GM13977 (cell line): ENCODE measurements around the gene WASF3.
A peak's percentile ranks its signal among the peaks of the same experiment; 100 is the strongest.

ENCODE experiments used
- DNase-seq: peaks from one replicate; pipeline ENCODE4 v3.0.0; 2012; ENCODE audit warnings: low spot score
- in situ Hi-C: fragments of 300-500 bp; cut with MboI; formaldehyde crosslinking; loops from one replicate; pipeline ENCODE4 v1.12.0; 2022; ENCODE audit warnings: low sequenced_read_pairs, low pct_unique_long_range_greater_than_20kb, mixed read lengths, inconsistent platforms; ENCODE audit not compliant: unreplicated experiment
- TF ChIP-seq, protein P1 (sequence below): IDR thresholded peaks from 2 replicates; pipeline ENCODE4 v1.5.1; 2012; ENCODE audit warnings: mild to moderate bottlenecking, control low read depth; ENCODE audit not compliant: insufficient read depth; ENCODE audit errors: extremely low read depth, missing control alignments

The WASF3 gene

DNA sequence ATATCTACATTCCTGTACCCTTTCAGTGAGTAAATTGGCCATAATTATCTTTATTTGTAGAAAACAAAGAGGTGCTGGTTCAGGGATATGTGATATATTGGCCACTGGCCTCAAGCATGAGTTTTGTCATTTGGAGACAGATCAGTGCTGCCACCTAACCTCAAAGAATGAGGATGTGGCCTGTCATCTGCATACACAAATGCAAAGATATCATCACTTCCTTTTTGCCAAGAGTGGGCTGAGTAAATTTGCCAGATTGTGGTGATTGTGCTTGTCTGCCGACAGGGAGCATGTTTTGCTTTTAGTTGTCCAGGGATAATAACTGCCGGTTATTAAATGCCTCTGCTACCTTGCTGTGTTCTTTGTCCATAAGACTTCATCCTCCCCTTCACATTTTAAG, 44.2 kb downstream of the WASF3 start:
- in situ Hi-C loops: no loop called here
- DNase-seq: peak; percentile 25

DNA sequence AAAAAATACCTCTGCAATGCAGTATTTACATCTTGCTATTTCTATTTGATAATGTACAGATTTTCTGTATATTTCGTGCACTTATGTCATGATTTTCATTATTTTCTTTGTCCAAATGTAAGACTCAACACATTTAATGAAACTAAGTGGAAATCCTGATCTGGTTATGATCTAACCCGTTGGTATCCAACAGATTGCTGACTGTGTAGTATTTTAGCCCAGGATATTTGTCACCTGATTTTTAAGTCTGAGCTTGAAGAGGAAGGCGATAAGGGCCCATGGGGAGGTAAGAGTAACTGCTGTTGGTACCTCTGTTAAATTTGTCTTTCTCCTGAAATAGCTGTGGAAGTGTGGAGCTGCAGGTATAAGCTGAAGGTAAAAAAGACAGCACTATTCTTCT, 45.3 kb downstream of the WASF3 start:
- in situ Hi-C loops: no loop called here
- DNase-seq: no peak
- TF ChIP-seq, protein P1, sequence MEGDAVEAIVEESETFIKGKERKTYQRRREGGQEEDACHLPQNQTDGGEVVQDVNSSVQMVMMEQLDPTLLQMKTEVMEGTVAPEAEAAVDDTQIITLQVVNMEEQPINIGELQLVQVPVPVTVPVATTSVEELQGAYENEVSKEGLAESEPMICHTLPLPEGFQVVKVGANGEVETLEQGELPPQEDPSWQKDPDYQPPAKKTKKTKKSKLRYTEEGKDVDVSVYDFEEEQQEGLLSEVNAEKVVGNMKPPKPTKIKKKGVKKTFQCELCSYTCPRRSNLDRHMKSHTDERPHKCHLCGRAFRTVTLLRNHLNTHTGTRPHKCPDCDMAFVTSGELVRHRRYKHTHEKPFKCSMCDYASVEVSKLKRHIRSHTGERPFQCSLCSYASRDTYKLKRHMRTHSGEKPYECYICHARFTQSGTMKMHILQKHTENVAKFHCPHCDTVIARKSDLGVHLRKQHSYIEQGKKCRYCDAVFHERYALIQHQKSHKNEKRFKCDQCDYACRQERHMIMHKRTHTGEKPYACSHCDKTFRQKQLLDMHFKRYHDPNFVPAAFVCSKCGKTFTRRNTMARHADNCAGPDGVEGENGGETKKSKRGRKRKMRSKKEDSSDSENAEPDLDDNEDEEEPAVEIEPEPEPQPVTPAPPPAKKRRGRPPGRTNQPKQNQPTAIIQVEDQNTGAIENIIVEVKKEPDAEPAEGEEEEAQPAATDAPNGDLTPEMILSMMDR: no peak

More for the DNA sequence above, 44.2 kb downstream of the WASF3 start:
- TF ChIP-seq, protein P1: peak; percentile 10

DNA sequence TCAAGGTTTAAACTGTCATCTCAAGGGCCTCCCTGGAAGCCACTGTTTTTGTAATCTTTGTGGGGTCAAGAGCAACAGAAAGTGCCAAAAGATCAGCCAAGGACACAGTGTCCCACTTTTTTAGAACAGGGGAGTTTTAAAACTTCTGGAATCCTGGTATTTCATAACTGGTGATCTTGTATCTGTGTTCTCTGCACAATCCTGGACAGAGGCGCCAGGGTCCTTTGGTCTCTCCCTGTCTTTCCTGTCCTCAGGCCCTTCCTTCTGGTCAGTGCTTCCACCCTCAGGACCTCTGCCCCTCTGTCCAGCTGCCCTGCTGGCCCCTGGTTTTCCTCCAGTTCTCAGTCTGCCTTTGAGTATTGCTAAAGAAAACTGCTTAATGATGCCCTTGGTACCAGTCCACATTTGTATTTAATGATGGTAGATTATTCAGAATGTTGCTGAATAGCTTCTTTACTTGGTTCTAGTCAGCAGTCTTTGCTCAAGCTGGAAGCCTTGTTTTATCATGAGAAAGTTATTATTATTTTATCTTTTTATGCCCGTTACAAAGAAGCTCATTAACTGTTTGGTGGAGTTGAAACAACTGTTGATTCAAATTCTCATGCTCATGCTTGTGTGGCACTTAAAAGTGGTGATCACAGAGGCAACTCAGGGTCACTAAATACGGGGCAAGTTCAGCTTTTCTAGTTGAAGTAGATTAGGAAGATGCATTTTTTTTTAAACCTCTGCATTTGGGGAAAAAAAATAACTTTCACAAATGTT, 47.5 kb downstream of the WASF3 start:
- in situ Hi-C loops: no loop called here
- TF ChIP-seq, protein P1: no peak
- DNase-seq: no peak

DNA sequence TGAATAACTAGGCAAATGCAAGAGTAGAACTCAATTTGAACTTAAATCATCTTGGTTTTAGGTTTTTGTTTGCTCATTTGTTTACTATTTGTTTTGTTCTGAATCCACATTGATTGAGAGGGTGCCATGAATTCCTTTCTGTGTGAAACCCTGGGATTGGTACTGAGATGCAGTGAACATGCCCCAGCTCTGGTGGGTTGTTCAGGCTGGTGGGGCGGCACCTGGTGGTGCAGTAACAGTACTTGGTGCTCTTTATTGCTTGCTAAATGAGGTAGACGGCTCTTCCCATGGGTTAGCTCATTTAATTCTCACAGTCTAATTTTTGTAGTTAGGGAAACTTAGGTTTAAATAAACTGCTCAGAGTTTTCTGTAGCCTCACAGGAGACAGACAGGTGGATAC, 48.4 kb downstream of the WASF3 start:
- TF ChIP-seq, protein P1: peak; percentile 21
- DNase-seq: no peak
- in situ Hi-C loops: no loop called here

DNA sequence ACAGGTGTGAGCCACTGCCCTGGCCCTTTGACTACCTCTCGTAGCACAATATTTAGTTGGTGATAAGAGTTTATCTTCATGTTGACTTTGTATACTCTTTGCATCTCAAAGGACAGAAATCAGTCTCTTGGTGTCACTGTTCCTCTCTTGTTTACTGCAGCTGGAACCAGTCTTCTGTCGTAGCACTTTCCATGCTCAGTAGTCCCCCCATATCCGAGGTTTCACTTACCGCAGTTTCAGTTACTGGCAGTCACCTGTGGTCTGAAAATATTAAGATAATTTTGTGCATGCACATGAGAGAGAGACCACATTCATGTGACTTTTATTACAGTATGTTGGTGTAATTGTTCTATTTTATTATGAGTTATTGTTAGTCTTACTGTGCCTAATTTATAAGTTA, 49.1 kb downstream of the WASF3 start:
- no peak for DNase-seq
- TF ChIP-seq, protein P1: no peak
- in situ Hi-C loops: no loop called here

DNA sequence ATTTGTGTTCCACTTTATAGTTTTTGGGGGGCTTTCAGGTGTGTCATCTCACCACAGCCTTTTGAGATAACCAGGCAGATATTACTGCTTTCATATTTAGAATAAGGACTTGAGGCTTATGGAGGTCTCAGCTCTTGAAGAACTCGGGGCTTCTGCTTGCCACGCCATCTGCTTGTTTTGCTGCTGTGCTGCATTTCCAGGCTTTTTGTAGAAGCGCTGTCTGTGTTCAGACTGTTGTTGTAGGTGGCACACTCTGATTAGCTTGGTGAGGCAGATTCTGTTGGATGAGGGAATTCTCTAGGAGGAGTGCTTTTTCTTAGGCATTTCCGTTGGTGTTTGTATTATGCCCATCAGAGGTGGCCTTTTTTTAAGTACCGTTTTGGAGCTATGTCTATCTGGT, 57.2 kb downstream of the WASF3 start:
- TF ChIP-seq, protein P1: no peak
- in situ Hi-C loops: no loop called here
- DNase-seq: no peak
